GM10847 (cell line): Measurements from ENCODE around the gene BLVRA.

Experiments
- POLR2A ChIP-seq: IDR thresholded peaks from 2 replicates; pipeline ENCODE4 v1.6.1; 2011; ENCODE audit not compliant: insufficient read length; ENCODE audit errors: extremely low read depth

BLVRA gene

GRCh38 chr7:43747328-43748105 lies 11.0 kb upstream of the BLVRA start:
- TF ChIP-seq POLR2A = no peak

DNA sequence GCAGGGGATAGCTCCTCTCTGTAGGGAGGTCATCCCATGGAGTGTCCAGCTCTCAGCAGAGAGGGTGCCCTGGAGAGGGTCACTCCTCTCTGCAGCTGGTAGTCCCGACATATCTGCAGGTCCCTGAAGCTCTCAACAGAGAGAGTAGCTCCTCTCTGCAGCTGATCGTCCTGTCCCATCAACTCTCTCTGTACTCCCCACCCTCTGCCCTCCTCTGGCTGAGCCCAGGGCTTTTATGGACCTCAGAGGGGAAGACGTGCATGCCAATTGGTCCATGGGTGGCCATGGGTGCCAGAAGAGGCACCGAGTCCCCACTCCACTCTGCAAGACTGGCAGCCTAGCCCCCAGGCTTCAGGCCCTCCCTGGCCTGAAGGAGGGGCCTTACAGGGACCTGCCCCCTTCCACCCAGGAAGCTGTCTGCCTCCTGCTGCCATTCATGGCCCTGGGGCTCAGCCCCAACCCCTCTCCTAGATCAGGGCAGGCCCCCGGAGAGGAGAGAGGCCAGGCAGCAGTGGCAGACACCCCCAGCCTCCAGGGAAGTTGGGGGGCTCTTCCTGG lies 9.0 kb upstream of the BLVRA start:
- no peak for TF ChIP-seq POLR2A

DNA sequence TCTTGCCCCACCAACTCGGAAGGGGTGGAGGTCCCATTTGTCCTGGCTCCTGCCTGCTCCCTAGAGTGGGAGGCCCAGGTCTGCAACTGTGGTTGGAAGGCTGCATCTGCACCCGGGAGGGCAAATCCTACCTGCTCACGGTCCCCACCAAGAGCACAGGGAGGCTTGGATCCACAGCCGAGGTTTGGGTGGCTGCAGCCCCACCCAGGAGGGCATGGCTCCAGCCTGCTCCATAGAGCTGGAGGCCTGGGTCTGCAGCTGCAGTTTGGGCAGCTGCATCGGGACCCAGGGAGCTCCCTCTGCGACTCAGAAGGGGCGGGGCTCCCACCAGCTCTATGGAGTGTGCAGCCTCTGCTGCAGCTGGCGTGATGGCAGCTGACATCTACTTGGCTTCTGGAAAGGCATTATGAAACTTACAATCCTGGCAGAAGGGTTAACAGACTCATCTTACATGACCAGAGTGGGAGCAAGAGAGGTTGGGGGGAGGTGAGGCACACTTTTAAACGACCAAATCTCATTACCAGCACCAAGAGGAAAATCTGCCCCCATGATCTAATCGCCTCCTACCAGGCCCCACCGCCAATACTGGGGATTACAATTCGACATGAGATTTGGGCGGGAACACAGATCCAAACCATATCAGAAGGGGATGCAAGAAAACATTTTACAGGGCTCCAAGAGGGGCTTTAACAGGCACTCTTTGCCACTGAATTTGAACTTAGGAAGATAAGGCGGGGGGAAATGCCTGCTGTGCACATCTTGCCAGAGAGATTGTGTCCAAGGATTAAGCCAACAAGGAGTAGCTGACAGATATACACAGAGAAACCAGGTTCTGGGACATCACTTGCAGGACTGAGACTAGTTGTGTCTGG lies 8.2 kb upstream of the BLVRA start:
- TF ChIP-seq POLR2A = no peak

GRCh38 chr7:43752411-43752810 lies 6.1 kb upstream of the BLVRA start:
- no peak for TF ChIP-seq POLR2A

- TF ChIP-seq POLR2A = no peak
These were observed 5.1 kb upstream of the BLVRA start for GRCh38 chr7:43753271-43753810.

GRCh38 chr7:43753843-43754242 lies 4.6 kb upstream of the BLVRA start:
- no peak for TF ChIP-seq POLR2A

DNA sequence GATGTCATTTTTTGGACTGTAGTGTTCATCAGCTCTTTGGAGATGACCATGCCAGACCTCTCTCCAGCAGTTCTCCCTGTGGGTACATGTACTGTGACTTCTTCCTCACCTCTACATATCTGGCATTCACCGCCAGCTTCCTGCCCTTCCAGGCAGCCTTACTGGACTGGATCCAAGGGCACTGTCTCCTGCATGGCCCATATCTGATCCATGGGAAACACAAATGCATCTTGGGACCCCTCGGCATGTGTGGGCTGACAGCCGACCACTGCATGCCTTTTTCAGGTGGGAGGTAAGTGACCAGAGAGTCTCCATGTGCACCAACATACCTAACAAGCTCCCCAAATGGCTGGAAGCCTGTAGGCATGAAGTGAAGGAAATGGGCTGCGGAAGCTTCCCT lies 3.9 kb upstream of the BLVRA start:
- TF ChIP-seq POLR2A = no peak

GRCh38 chr7:43756368-43757072 lies 2.0 kb upstream of the BLVRA start:
- TF ChIP-seq POLR2A = no peak

DNA sequence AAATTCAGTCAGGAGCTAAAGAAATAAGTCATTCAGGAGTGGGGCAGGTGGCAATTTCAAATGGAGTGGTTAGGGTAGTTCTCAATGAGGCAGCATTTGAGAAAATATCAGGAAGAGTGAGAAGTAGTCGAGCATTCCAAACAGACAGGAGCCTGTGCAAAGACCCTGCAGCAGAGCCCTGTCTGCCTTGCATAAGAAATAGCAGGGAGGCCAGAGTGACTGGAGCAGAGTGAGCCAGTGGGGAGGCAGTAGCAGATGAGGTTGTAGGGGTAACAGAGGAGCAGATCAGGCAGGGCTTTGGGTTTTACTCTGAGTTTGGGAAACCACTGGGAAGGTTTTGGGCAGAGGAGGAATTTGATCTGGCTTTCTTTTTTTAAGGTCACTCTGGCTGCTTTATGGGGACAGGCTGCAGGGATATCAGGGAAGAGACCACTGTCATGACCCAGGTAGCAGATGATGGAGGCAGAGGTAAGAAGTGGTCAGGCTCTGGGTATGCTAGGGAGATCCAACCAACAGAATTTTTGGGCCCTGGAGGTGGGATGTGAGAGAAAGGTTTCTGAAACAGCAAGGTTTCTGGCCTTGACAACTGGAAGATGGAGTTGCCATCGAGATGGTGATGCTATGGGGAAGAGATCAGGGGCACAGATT lies 1.3 kb upstream of the BLVRA start:
- TF ChIP-seq POLR2A = no peak

DNA sequence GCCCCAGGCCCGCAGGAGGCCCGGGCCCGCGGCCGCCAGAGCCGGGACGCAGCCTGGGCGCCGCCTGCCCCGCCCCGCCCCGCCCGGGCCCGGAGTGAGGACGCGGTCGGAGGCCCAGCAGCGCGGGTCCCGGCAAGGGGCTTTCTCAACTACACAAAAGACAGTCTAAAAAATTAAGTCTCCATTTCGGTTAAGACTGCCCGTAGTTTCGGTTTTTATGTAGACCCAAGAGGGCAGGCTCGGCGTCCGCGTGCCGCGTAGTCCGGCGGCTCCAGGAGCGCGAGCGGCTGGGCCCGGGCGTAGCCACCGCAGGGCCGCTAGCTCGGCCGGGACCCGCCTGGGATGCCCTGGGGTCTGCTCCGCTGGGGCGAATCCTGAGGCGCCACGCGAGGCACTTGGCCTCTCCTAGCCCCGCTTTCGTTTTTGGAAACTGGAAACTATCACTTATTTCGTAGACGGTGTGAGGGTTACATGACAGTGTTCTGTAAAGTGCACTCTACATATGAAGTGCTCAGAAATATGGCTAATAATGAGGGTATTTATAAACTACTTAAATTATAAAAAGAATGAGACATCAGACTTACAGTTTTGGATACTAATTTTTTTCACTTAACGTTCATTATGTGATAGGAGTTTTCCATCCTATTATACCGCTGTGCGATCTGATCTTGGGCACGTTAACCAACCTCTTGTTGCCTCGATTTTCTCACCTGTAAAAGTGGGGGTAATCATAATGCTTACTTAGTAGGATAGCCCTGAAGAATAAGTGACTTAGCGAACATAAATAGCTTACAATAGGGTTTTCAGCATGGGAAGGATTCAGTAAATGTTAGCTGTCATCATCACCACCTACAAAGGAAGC lies 573 bp downstream of the BLVRA start:
- TF ChIP-seq POLR2A = no peak

GRCh38 chr7:43760861-43761260 lies 2.4 kb downstream of the BLVRA start:
- no peak for TF ChIP-seq POLR2A

DNA sequence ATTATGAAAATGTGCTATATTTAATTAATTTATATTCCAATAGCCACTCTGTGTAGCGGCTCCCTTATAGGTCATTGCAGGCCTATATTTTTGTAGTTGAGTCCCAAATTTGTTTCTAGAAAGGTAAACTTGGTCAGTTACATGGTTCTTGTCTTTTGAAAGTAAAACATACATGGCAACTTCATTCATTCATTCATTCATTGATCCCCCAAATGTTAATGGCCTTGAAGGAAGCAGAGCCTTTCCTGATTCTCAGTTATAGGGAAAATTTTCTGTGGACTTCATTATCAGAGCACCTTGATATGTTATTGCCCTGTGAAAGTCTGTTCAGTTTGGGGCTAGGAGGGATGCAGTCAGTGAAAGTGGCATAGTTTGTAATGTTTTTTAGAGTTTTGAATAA lies 2.9 kb downstream of the BLVRA start:
- no peak for TF ChIP-seq POLR2A

GRCh38 chr7:43761938-43762692 lies 3.6 kb downstream of the BLVRA start:
- TF ChIP-seq POLR2A = no peak
